Chondrocyte (in vitro differentiated cells): Measurements from ENCODE around the gene DNM3. TPM values are rescaled to one million over a fixed set of nuclear protein-coding genes. Genes with fewer than 3 reads are reported as not detected.

Experiments used
- DNase-seq: peaks from one replicate; pipeline ENCODE4 v3.0.0; 2021; ENCODE audit warnings: mixed read lengths, low spot score
- H3K27ac Mint-ChIP-seq: one replicate; pipeline ENCODE4 v1.8.0; 2021; ENCODE audit warnings: mild to moderate bottlenecking, moderate library complexity, mixed read lengths; ENCODE audit not compliant: unreplicated experiment
- H3K27me3 Mint-ChIP-seq: 2 replicates; pipeline ENCODE4 v1.8.0; 2021; ENCODE audit warnings: low read depth, mixed read lengths
- H3K36me3 Mint-ChIP-seq: 2 replicates; pipeline ENCODE4 v1.8.0; 2021; ENCODE audit warnings: low read depth, mixed read lengths
- H3K4me1 Mint-ChIP-seq: 2 replicates; pipeline ENCODE4 v1.8.0; 2021; ENCODE audit warnings: low read depth, mild to moderate bottlenecking, mixed read lengths
- H3K4me3 Mint-ChIP-seq: one replicate; pipeline ENCODE4 v1.8.0; 2021; ENCODE audit warnings: mild to moderate bottlenecking, moderate library complexity, mixed read lengths; ENCODE audit not compliant: unreplicated experiment
- H3K9me3 Mint-ChIP-seq: 2 replicates; pipeline ENCODE4 v1.8.0; 2021; ENCODE audit warnings: low read depth, mixed read lengths
- total RNA-seq: library from RNA; stranded (reverse); gene quantifications from 3 replicates; pipeline ENCODE4 v1.2.1, GENCODE V29; 2021
- TF ChIP-seq, protein P1 (sequence below): fragments of 200-600 bp; sonication (generic); IDR thresholded peaks from 2 replicates; pipeline ENCODE4 v1.5.0; 2021; ENCODE audit warnings: antibody characterized with exemption, mild to moderate bottlenecking, moderate library complexity

Gene DNM3
- total RNA-seq, 1 donor from 2014 or later, result 12.4 TPM

DNA sequence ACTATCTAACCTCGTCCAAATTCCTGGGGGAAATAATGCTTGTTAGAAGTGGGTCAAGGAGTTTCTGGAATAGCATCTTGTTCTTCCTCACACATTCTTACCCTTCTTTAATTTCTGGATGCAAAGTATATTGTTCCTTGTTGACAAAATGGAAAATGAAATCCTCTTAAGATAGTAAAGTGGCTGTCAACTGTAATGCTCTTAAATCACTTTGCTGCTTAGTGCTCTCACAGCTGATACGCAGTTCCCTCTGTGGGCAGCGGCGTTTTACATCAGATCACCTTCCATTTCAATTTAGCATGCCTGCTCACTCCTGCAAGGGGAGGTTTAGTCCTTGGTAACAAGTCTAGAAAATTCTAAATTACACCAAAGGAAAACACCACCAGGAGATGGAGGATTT lies 113.1 kb downstream of the DNM3 start:
- H3K4me1 Mint-ChIP-seq, result no peaks in the 10 kb centered on the region
- H3K27ac Mint-ChIP-seq, result no peak overlapping the region
- TF ChIP-seq, protein P1, sequence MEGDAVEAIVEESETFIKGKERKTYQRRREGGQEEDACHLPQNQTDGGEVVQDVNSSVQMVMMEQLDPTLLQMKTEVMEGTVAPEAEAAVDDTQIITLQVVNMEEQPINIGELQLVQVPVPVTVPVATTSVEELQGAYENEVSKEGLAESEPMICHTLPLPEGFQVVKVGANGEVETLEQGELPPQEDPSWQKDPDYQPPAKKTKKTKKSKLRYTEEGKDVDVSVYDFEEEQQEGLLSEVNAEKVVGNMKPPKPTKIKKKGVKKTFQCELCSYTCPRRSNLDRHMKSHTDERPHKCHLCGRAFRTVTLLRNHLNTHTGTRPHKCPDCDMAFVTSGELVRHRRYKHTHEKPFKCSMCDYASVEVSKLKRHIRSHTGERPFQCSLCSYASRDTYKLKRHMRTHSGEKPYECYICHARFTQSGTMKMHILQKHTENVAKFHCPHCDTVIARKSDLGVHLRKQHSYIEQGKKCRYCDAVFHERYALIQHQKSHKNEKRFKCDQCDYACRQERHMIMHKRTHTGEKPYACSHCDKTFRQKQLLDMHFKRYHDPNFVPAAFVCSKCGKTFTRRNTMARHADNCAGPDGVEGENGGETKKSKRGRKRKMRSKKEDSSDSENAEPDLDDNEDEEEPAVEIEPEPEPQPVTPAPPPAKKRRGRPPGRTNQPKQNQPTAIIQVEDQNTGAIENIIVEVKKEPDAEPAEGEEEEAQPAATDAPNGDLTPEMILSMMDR, result no peak
- no peak for DNase-seq
- H3K27me3 Mint-ChIP-seq, result peaks cover 16% of the 10 kb centered on the region
- no peaks in the 10 kb centered on the region for H3K36me3 Mint-ChIP-seq
- peaks cover 3% of the 10 kb centered on the region for H3K9me3 Mint-ChIP-seq
- H3K4me3 Mint-ChIP-seq, result no peak overlapping the region

DNA sequence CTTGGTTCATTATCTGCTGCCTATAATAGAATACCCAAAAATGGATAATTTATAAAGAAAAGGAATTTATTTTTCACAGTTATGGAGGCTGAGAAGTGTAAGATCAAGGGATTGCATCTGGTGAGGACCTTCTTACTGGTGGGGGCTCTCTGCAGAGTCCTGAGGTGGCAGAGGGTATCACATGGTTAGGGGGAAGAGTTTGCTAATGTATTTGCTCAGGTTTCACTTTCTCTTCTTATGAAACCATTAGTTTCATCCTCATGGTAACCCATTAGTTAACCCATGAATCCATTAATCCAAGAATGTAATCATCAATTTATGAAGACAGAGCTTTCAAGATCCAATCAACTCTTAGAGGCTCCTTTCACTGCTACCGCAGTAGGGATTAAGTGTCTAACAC lies 120.6 kb downstream of the DNM3 start:
- Mint-ChIP-seq H3K4me3 (no peak overlapping the region), H3K36me3 (no peaks in the 10 kb centered on the region), H3K4me1 (no peaks in the 10 kb centered on the region), H3K27ac (no peak overlapping the region), H3K9me3 (no peaks in the 10 kb centered on the region), H3K27me3 (peaks cover 6% of the 10 kb centered on the region)
- TF ChIP-seq, protein P1, result no peak
- DNase-seq, result no peak

DNA sequence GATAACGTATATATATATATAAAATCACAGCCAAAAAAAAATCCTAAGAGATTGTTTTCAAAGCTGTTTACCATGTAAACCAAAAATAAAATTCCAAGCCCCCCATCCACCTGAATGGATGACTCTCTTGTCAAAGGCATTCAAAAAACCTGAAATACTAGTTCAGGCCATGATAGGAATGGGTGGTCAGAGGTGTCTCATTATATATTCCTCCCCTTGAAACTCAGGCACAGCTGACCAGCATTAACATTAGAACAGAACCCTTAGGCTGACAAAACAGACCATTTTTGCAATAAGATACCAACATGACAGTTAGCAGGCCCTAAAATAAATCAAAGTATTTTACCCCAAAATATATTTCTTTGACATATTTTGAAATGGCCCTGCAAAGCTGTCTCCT lies 122.5 kb downstream of the DNM3 start:
- DNase-seq, result no peak
- TF ChIP-seq, protein P1, result no peak
- Mint-ChIP-seq H3K36me3 (no peaks in the 10 kb centered on the region), H3K27me3 (peaks cover 6% of the 10 kb centered on the region), H3K27ac (no peak overlapping the region), H3K4me1 (no peaks in the 10 kb centered on the region), H3K9me3 (no peaks in the 10 kb centered on the region), H3K4me3 (no peak overlapping the region)

DNA sequence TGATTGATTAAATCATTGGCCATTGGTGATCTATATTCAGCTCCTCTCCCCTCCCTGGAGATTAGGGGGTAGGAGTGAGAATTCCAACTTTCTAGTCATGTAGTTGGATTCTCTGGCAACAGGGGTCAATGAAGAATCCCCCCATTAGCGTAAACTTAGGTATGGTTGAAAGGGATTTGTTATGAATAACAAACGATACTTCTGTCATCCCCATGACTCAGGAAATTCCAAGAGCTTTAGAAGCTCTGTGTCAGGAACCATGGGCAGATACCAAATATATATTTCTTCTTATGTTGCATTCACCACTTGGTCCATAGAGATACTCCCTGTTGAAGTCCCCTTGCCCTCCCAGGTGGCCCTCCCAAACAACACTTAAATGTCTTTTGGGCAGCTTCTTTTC lies 124.5 kb downstream of the DNM3 start:
- no peaks in the 10 kb centered on the region for H3K36me3 Mint-ChIP-seq
- TF ChIP-seq, protein P1, result no peak
- no peaks in the 10 kb centered on the region for H3K4me1 Mint-ChIP-seq
- no peak for DNase-seq
- H3K4me3 Mint-ChIP-seq, result no peak overlapping the region
- peaks cover 9% of the 10 kb centered on the region for H3K27me3 Mint-ChIP-seq
- H3K27ac Mint-ChIP-seq, result no peak overlapping the region
- no peaks in the 10 kb centered on the region for H3K9me3 Mint-ChIP-seq

DNA sequence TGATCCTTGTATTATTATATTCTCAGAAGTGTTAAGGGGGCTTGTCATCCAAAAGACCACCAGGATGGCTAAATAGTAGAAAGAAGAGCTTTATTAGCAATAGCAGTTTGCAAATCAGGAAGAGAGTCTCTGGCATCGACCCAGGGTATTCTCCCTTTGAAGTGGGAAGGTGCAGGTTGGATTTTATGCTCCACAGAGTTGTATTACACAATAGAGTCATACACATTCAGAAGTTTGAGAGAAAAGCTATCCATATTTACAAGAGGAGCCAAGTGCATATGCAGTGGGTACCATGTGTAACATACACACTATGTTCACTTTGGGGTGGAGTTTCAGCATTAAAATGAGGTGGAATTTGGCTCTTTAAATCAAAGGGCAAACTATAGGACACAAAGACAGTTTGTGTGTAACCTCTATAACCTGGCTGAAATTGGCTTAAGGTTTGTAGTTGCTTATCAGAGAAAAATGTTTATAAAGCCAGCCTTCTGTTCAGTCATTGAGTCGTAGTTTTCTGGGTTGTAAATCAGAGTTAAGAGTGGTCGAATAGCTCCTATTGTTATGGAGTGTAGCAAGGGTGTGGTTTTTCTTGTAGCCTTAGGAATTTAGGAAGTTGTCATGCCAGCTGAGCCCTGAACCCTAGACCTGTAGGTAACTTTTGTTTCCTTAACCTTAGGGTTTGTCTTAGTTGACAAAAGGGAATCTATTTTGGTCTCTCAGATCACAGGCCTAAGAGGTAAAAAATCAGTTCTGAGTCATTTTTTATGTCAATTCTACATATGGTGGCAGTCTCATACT lies 125.3 kb downstream of the DNM3 start:
- Mint-ChIP-seq H3K9me3 (no peaks in the 10 kb centered on the region), H3K36me3 (no peaks in the 10 kb centered on the region), H3K27ac (no peak overlapping the region), H3K4me3 (no peak overlapping the region), H3K4me1 (no peaks in the 10 kb centered on the region), H3K27me3 (peaks cover 9% of the 10 kb centered on the region)
- TF ChIP-seq, protein P1, result no peak
- DNase-seq, result no peak
